ENCODE measurements around the gene LRSAM1. TPM values are rescaled to one million over a fixed set of nuclear protein-coding genes. Genes with fewer than 3 reads are reported as not detected.
A peak's percentile ranks its signal among the peaks of the same experiment; 100 is the strongest.

The LRSAM1 gene
- total and polyA plus RNA-seq, 9 of the 15 experiments (the other 6 are each of a cell fraction or from before 2014, with no cell fraction given), result 0.07 to 16.2 (median 4.7) TPM

DNA sequence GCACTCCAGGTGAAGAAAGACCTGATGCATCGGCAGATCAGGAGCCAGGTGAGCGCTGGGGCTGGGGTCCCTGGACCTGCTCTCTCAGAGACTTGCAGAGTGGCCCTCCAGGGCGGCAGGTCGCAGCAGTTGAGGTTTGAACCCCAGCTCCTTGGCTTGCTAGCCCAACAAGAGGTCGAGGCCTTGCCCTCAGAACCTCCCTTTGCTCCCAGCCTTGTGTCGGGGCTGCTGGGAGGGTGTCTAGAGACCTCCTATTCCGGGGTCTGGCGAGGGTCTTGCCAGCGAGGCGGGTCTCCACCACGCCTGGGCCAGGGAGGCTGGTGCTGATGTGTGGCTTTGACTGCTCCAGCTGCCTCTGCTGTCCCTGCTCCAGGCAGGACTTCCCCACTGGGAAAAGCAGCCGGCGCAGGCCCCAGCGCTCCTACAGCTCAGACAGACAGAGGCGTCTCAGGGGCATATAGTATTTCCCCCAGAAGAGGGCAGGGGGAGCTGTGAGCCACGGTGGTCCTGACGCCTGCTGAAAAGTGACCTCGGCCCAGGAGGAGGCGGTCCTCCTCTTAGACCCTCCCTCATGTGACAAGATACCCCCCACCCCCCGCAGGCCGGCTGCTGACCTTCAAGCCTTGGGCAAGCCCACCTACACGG is 38.3 kb downstream of the LRSAM1 start:
- peaks cover 0 to 16% of the 10 kb centered on the region in 2 experiments; a peak in 2 of 5 replicates for H3K4me1 ChIP-seq (replicated peaks in 1 of 2; ENCODE audit: control insufficient read depth in 2 of 2, insufficient read depth in 2 of 2, low read length in 2 of 2)
- peak in 3 of 4 experiments; percentile 28 to 37 (median 31) for DNase-seq (ENCODE audit: extremely low read depth in 1 of 4, low spot score in 3 of 4)
- no peak overlapping the region for H2AFZ ChIP-seq (ENCODE audit: low read depth, low read length)
- H3K9me3 ChIP-seq (replicated peaks; ENCODE audit: control insufficient read depth, insufficient read depth, low read depth, low read length), result no peaks in the 10 kb centered on the region
- intact Hi-C loops (cut with micrococcal nuclease) (no loop called here), in situ Hi-C loops (cut with MboI) (no loop called here)
- H3K27ac ChIP-seq (ENCODE audit: extremely low read depth, low read depth, low read length), result no peak overlapping the region
- H3K9ac ChIP-seq (ENCODE audit: insufficient read depth in 1 of 2, low read depth in 2 of 2, low read length in 2 of 2), result peak overlapping the region in 1 of 2 experiments; percentile 71; a peak in 1 of 4 replicates
- BruUV-seq (replicated peaks), result no TSS peak
- ATAC-seq, result peak; percentile 83
- H3K79me2 ChIP-seq (ENCODE audit: control insufficient read depth, insufficient read depth, low read length), result no peaks in the 10 kb centered on the region
- H3K9me1 ChIP-seq (ENCODE audit: control insufficient read depth, insufficient read depth, low read length), result no peaks in the 10 kb centered on the region
- WGBS (ENCODE audit: insufficient coverage, low coverage, missing lambda C conversion rate), result 79% methylated on average over 21 of the region's 22 CpGs
- POLR2A ChIA-PET, result interaction anchor here (0.7 to 1.2 kb wide), 3 partner anchors 11 to 134 kb away, joined by 3 to 4 read pairs (median 3); no protein-coding TSS in a partner anchor
- no peaks in the 10 kb centered on the region for H3K27me3 ChIP-seq (ENCODE audit: control insufficient read depth in 2 of 2, insufficient read depth in 2 of 2, low read length in 2 of 2)
- TF ChIP-seq, protein P1, sequence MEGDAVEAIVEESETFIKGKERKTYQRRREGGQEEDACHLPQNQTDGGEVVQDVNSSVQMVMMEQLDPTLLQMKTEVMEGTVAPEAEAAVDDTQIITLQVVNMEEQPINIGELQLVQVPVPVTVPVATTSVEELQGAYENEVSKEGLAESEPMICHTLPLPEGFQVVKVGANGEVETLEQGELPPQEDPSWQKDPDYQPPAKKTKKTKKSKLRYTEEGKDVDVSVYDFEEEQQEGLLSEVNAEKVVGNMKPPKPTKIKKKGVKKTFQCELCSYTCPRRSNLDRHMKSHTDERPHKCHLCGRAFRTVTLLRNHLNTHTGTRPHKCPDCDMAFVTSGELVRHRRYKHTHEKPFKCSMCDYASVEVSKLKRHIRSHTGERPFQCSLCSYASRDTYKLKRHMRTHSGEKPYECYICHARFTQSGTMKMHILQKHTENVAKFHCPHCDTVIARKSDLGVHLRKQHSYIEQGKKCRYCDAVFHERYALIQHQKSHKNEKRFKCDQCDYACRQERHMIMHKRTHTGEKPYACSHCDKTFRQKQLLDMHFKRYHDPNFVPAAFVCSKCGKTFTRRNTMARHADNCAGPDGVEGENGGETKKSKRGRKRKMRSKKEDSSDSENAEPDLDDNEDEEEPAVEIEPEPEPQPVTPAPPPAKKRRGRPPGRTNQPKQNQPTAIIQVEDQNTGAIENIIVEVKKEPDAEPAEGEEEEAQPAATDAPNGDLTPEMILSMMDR (IDR thresholded peaks at IDR 0.05 in 2 of 3, conservative IDR thresholded peaks at IDR 0.05 in 1 of 3; ENCODE audit: insufficient read depth in 2 of 3, low read depth in 1 of 3, low read length in 3 of 3), result peak in 2 of 3 experiments; percentile 14 to 43; a peak in 3 of 6 replicates
- TF ChIP-seq C11orf30 (IDR thresholded peaks at IDR 0.05; ENCODE audit: low read depth) (no peak), KDM1A (IDR thresholded peaks at IDR 0.05) (no peak)
- TF ChIP-seq, protein P2, sequence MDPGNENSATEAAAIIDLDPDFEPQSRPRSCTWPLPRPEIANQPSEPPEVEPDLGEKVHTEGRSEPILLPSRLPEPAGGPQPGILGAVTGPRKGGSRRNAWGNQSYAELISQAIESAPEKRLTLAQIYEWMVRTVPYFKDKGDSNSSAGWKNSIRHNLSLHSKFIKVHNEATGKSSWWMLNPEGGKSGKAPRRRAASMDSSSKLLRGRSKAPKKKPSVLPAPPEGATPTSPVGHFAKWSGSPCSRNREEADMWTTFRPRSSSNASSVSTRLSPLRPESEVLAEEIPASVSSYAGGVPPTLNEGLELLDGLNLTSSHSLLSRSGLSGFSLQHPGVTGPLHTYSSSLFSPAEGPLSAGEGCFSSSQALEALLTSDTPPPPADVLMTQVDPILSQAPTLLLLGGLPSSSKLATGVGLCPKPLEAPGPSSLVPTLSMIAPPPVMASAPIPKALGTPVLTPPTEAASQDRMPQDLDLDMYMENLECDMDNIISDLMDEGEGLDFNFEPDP (CRISPR knock-in tag; IDR thresholded peaks at IDR 0.05), result no peak
- H3K4me2 ChIP-seq (ENCODE audit: insufficient read depth, low read length), result no peak overlapping the region
- CTCF ChIA-PET (ENCODE audit: low intra/inter-chr PET ratio), result no interaction called here
- H4K20me1 ChIP-seq (replicated peaks; ENCODE audit: control insufficient read depth, insufficient read depth, low read length), result no peaks in the 10 kb centered on the region
- no peak overlapping the region for H3K4me3 ChIP-seq
- peaks cover 20% of the 10 kb centered on the region; the same call in 1 of the 3 replicates for H3K36me3 ChIP-seq (ENCODE audit: control insufficient read depth, insufficient read depth, low read length)
- no peak for FAIRE-seq

All from K562 (cell line).